Measurements from ENCODE around the gene NDST1.

- TF ChIP-seq, protein P1, sequence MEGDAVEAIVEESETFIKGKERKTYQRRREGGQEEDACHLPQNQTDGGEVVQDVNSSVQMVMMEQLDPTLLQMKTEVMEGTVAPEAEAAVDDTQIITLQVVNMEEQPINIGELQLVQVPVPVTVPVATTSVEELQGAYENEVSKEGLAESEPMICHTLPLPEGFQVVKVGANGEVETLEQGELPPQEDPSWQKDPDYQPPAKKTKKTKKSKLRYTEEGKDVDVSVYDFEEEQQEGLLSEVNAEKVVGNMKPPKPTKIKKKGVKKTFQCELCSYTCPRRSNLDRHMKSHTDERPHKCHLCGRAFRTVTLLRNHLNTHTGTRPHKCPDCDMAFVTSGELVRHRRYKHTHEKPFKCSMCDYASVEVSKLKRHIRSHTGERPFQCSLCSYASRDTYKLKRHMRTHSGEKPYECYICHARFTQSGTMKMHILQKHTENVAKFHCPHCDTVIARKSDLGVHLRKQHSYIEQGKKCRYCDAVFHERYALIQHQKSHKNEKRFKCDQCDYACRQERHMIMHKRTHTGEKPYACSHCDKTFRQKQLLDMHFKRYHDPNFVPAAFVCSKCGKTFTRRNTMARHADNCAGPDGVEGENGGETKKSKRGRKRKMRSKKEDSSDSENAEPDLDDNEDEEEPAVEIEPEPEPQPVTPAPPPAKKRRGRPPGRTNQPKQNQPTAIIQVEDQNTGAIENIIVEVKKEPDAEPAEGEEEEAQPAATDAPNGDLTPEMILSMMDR (IDR thresholded peaks at IDR 0.05; ENCODE audit: borderline replicate concordance, extremely low read depth, low read length, poor library complexity, severe bottlenecking) = no peak
- no peak for TF ChIP-seq EZH2 (IDR thresholded peaks at IDR 0.05; ENCODE audit: borderline replicate concordance, low read depth, low read length, severe bottlenecking)
Observed at GRCh38 chr5:150567031-150567717, 59.2 kb downstream of the NDST1 start.
